ENCODE data around the gene PHYHIPL.

- TF ChIP-seq CTCF (IDR thresholded peaks at IDR 0.05), result no peak
- TF ChIP-seq EP300 (IDR thresholded peaks at IDR 0.05), result no peak
These were observed 3.9 kb upstream of the PHYHIPL start for GRCh38 chr10:59172567-59172966.
